Stimulated activated naive CD8-positive, alpha-beta T cell treated with anti-CD3 and anti-CD28 coated beads, Interleukin-15, amount 100 ng/mL, for 72 hours (primary cell): ENCODE results near the gene MGLL.

Source experiments
- ATAC-seq: fragments of 150-1000 bp; cut with Tn5 transposase; 2 replicates; pipeline ENCODE4 v1.10.0; 2021; ENCODE audit warnings: mild to moderate bottlenecking, moderate library complexity
- DNase-seq, 2 donors: peaks; one replicate each; pipeline ENCODE4 v3.0.0; 2021 to 2022
- H3K27ac Mint-ChIP-seq, 2 donors: one replicate each; pipeline ENCODE4 v1.8.0; 2022; ENCODE audit warnings: mild to moderate bottlenecking in 2 of 2, mixed read lengths in 2 of 2, moderate library complexity in 2 of 2
- H3K27me3 Mint-ChIP-seq: one replicate; pipeline ENCODE4 v1.8.0; 2022; ENCODE audit warnings: mixed read lengths
- H3K4me1 Mint-ChIP-seq: one replicate; pipeline ENCODE4 v1.8.0; 2022; ENCODE audit warnings: mild to moderate bottlenecking, mixed read lengths
- H3K4me3 Mint-ChIP-seq, 2 donors: one replicate each; pipeline ENCODE4 v1.8.0; 2022; ENCODE audit warnings: mild to moderate bottlenecking in 2 of 2, mixed read lengths in 2 of 2, moderate library complexity in 1 of 2
- H3K9me3 Mint-ChIP-seq, 2 donors: one replicate each; pipeline ENCODE4 v1.8.0; 2022; ENCODE audit warnings: mixed read lengths in 2 of 2

MGLL gene

DNA sequence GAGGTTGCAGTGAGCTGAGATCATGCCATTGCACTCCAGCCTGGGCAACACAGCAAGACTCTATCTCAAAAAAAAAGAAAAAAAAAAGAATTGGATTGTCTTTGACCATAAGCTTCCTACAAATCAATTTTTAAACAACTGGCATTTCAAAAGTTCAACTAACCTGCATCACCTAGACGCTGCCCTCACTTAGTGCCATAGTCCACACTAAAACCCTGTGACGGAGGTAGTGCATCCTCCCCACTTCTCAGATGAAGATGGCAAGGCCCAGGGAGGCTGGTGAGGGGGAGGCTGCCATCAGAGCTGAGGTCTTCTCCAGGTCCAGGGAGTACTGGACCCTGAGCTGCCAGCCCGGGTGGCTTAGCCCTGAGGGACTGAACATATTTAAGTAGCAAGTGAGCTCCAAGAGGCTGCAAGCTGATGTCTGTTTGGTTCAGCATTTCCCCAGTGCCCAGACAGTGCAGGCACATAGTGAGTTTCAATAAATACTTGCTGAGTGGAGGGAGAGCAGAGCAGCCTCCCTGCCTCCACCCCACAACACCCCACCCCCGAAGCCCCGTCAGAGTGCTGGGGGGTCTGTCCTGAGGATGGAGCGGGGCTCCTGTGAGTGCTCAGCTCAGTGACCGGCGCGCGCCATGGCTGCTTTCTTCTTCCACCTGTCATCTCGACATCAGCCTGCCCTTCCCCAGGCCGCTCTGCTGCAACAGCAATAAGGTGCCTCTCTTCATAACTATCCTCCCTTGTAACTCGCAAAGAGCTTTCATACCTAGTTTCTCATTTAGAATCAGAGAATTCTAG, 52.8 kb downstream of the MGLL start:
- peaks cover 0 to 13% of the 10 kb centered on the region in 2 donors for H3K9me3 Mint-ChIP-seq
- H3K4me1 Mint-ChIP-seq: peaks cover 10% of the 10 kb centered on the region
- peaks cover 7% of the 10 kb centered on the region for H3K27me3 Mint-ChIP-seq
- ATAC-seq: no peak
- DNase-seq: no peak
- H3K27ac Mint-ChIP-seq: no peak overlapping the region
- no peak overlapping the region for H3K4me3 Mint-ChIP-seq

DNA sequence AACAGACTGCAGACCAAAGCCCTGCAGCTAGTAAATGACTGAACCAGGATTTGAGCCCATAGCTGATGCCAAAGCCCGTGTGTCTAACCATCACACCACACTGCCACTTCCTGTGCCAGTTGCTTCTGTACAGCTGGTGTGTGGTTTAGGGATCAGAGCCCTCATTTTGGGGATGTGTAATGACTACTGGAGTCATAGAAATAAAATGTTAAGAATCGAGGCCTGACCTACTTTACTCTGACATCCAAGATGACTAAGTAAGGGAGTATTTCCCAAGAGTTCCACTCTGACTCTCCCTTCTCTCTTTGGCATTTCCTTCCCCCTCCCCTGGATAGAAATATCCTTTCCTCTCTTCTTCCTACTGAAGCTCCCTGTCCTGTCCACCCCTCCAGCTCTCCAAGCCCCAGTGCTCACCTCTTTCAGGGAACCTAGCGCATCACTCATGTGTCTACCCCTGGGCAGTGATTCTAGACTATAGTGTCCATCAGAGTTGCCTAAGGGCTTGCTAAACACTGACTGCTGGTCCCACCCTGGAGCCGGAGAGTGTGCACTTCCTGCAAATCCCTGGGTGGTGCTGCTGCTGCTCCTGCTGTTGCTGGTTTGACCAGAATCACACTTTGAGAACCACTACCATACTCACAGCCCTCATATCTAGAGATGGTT, 53.8 kb downstream of the MGLL start:
- no peak overlapping the region for H3K4me3 Mint-ChIP-seq
- peak overlapping the region in 1 of 2 donors; percentile 66 for H3K27ac Mint-ChIP-seq
- H3K27me3 Mint-ChIP-seq: peaks cover 7% of the 10 kb centered on the region
- DNase-seq (no peak), ATAC-seq (no peak)
- peaks cover 17% of the 10 kb centered on the region for H3K4me1 Mint-ChIP-seq
- peaks cover 0 to 13% of the 10 kb centered on the region in 2 donors for H3K9me3 Mint-ChIP-seq

DNA sequence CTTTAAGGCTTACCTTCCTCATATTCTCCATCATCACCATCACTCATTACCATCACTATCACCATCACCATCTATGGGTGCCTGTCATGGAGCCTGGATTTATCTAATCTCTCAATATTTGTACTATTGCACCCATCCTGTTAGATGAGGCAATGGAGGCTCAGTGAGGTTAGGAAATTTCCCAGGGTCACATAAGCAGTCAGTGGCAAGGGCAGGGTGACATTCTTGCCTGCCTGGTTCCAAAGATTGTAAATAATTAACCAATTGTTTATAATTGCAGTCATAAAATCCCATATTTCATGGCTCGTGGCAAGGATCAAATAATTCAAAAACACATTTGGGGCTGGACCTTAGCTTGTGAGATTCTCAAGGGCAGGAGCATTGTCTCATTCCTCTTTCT, 55.2 kb downstream of the MGLL start:
- no peak for DNase-seq
- no peak for ATAC-seq
- Mint-ChIP-seq H3K4me1 (peaks cover 27% of the 10 kb centered on the region), H3K9me3 (peaks cover 0 to 13% of the 10 kb centered on the region in 2 donors), H3K4me3 (no peak overlapping the region), H3K27ac (no peak overlapping the region), H3K27me3 (peaks cover 16% of the 10 kb centered on the region)

DNA sequence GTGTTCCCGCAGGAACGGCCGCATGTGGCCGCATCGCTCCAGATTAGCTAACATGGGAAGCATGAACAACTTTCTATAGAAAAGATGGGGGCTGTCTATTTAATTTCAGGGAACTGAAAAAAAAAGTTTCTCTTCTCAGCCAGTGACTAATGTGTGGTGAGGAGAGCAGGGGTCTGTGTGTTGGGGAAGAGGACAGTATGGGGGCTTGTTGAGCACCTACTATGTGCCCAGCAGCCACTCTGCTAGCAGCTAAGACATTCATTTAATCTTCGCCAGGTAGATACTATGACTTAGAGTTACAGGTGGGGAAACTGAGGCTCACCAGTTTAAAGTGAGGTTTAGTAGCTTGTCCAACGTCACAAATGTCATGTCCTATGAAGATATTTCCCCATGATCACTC, 56.6 kb downstream of the MGLL start:
- H3K27ac Mint-ChIP-seq: no peak overlapping the region

DNA sequence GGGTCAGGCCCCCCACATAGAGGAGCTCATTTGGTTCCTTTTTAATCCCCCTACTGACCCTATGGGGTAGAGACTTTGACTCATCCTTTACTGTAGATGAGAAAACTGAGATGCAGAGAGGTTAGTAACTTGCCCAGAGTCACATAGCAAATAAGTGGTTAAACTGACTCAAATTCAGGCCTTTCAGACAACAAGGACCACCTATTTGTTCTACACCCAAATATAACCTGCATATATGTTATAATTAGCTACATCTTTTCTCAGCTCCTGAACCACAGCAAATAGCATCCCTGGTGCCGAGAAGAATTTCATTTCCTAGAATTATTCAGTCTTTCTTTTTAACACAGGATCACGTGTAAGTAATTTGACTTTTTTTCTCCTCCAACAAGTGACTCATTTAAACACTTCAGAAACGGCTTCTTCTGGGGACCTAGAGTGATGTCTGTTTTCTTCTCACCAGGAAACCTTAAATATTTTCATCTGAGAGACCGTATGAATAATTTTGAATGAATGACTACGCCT, 57.4 kb downstream of the MGLL start:
- DNase-seq: no peak
- Mint-ChIP-seq H3K4me1 (peaks cover 35% of the 10 kb centered on the region), H3K9me3 (peaks cover 0 to 13% of the 10 kb centered on the region in 2 donors), H3K4me3 (no peak overlapping the region), H3K27me3 (peaks cover 20% of the 10 kb centered on the region), H3K27ac (no peak overlapping the region)
- ATAC-seq: no peak

More for the DNA sequence above, 56.6 kb downstream of the MGLL start:
- Mint-ChIP-seq H3K4me3 (no peak overlapping the region), H3K4me1 (peaks cover 35% of the 10 kb centered on the region), H3K27me3 (peaks cover 20% of the 10 kb centered on the region), H3K9me3 (peaks cover 0 to 13% of the 10 kb centered on the region in 2 donors)
- ATAC-seq (no peak), DNase-seq (no peak)

DNA sequence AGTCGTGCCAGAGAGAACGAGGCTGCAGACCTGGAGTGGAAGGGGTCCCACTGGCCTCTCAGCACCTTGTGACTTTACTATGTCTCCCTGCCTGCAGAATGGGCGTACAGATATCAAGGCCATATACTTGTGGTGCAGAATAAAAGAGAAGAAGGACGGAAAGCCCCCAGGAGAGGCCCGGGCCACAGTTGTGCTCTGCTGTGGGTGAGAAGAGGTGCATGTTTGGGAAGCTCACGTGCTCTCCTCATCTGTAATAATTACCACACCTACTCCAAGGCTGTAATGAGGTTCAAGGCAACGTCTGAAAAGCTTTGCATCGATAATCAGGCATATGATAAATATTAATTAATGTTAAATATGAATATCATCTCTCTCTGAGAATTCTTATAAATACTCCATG, 58.0 kb downstream of the MGLL start:
- H3K27me3 Mint-ChIP-seq: peaks cover 20% of the 10 kb centered on the region
- DNase-seq: no peak
- no peak for ATAC-seq

DNA sequence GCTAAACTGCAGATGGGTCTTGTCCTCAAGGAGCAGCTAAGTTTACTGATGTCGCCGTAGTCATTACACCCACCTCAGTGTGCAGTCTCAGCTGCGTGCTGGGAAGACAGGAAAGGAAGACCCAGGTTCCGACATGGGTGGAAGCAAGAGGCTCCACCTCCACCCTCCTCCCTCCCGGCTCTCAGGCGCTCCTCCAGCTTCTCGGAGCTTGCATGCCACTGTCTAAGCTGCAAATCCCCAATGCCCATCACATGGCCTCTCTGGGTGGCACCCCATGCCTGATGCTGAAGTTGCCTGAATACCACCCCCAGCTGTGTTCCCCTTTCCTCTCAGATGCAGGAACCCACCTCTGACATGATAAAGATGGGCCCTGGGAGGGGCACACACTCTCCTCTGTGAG, 58.5 kb downstream of the MGLL start:
- H3K27ac Mint-ChIP-seq: no peak overlapping the region
- peaks cover 18% of the 10 kb centered on the region for H3K27me3 Mint-ChIP-seq
- no peak for DNase-seq
- no peak for ATAC-seq
- no peak overlapping the region for H3K4me3 Mint-ChIP-seq
- H3K4me1 Mint-ChIP-seq: peaks cover 35% of the 10 kb centered on the region
- H3K9me3 Mint-ChIP-seq: peaks cover 0 to 12% of the 10 kb centered on the region in 2 donors

More for the DNA sequence above, 58.0 kb downstream of the MGLL start:
- no peak overlapping the region for H3K27ac Mint-ChIP-seq
- peaks cover 35% of the 10 kb centered on the region for H3K4me1 Mint-ChIP-seq
- no peak overlapping the region for H3K4me3 Mint-ChIP-seq
- peaks cover 0 to 13% of the 10 kb centered on the region in 2 donors for H3K9me3 Mint-ChIP-seq

DNA sequence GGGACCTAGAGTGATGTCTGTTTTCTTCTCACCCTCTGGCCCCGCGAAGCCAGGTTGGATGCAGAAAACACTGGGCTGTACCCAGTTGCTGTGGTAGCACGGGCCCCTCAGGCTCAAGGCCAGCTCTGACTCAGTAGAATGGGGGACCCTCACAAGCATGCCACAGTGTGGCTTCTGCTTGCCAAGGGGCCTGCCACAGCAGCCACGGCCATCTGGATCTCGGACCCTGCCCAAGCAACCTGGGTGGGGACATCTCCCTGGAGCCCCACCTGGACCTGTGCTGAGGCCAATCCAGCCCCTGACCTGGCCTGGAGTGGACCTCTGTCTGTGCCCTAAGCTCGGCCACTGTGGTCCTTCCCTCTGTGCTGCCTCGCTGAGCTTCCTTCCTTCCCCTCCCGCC, 59.0 kb downstream of the MGLL start:
- peaks cover 14% of the 10 kb centered on the region for H3K27me3 Mint-ChIP-seq
- H3K27ac Mint-ChIP-seq: no peak overlapping the region
- ATAC-seq (no peak), DNase-seq (no peak)
- peaks cover 0 to 7% of the 10 kb centered on the region in 2 donors for H3K9me3 Mint-ChIP-seq
- peaks cover 35% of the 10 kb centered on the region for H3K4me1 Mint-ChIP-seq
- H3K4me3 Mint-ChIP-seq: no peak overlapping the region

DNA sequence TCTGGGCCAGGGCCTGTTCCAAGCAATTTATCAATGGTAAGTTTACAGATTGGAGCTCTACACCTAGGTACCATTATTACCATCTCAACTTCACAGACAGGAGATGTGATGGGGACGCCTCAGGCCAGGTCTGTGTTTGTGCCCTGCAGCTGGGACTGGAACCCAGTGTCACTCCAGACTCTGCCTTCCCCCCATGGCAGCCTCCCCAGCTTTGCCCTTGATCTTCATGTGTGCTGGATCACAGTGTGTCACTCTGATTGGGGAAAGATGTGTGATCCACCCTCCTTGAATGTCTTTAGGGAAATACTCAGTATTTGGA, 59.6 kb downstream of the MGLL start:
- H3K4me3 Mint-ChIP-seq: no peak overlapping the region

DNA sequence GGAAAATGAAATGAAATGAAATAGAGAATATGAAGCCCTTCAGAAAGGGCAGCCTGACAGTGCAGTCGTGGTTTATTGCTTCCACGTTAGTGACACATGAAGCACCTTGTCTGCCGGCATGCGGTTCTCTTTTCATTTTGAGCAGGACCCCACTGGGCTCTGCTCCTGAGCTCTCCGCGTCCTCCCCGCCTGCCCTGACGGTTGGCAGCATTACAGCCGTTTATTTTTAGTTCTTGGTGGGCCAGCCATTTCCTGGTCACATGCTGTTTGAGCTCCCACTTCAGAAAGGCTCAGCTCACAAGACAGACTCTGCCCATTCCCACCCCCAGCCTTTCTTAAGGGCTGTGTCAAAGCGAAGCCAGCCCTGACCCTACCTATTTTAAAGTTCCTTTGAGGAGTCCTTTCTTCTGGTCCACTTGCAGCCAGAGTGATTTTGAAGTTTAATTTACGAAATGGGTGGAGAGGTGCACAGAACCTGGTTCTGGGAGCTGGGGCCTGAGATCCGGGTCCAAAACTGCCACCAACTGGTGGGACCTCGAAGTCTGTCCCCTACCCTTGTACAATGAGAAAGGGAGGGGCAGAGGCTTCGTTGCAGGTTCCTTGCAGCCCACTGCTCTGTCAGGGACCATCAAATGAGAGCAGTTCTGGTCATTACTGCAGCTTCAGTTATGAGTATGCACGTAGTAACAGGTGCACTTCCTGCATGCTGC, 60.1 kb downstream of the MGLL start:
- peaks cover 13% of the 10 kb centered on the region for H3K27me3 Mint-ChIP-seq
- no peaks in the 10 kb centered on the region for H3K9me3 Mint-ChIP-seq
- peak overlapping the region in 1 of 2 donors; percentile 70 for H3K4me3 Mint-ChIP-seq
- H3K27ac Mint-ChIP-seq: peak overlapping the region; percentile 64 to 92
- H3K4me1 Mint-ChIP-seq: peaks cover 35% of the 10 kb centered on the region
- ATAC-seq: peak; percentile 82
- DNase-seq: no peak

More for the DNA sequence above, 59.6 kb downstream of the MGLL start:
- peaks cover 35% of the 10 kb centered on the region for H3K4me1 Mint-ChIP-seq
- H3K27me3 Mint-ChIP-seq: peaks cover 13% of the 10 kb centered on the region
- DNase-seq (no peak), ATAC-seq (no peak)
- peaks cover 0 to under 1% of the 10 kb centered on the region in 2 donors for H3K9me3 Mint-ChIP-seq
- no peak overlapping the region for H3K27ac Mint-ChIP-seq

DNA sequence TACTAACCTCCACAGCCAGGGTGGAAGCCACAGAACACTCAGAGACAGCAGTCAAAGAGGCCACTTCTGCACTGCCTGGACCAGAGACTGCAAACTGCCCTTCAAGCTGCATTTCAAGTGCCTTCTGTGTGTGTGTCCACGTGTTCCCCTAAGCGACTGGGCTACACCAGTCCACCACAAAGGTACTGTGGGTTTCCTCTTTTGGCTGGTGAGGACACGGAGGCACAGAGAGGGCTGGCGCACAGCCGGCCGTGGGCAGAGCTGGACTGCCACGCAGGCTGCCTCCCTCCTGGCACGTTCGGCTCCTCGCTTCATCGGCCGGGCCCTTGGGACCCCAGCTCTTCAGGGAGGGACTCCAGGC, 60.9 kb downstream of the MGLL start:
- no peak for ATAC-seq
- Mint-ChIP-seq H3K4me1 (peaks cover 38% of the 10 kb centered on the region), H3K27me3 (peaks cover 13% of the 10 kb centered on the region), H3K27ac (no peak overlapping the region), H3K9me3 (no peaks in the 10 kb centered on the region), H3K4me3 (no peak overlapping the region)
- DNase-seq: no peak

DNA sequence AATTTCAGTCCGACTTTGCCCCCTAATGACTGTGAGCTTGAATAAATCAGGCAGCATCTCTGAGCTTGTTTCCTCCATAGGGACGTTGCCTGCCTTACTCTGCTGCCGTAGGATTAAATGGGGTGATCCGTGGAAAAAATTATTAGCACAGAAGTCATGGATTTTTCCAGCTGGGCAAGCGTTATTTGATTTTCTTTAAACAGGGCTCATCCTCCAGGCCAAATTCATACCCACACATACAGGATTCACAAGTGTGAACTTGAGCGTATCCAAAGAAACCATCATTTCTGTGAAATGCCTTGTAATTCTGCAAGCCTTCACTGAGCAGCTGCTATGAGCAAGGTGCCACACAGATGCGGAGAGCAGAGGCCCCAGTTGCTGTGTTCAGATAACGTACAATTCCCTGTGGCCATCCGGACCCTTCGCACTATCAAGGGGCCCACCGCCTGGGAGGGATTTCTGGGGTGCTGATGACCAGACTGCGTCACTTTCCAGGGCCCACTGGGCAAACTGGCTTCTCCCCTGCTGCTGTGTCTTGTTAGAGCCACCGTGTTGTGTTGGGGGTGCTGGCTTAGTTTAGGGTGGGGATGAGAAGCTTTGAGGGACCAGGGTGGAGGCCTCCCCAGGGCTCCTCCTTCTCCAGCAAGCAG, 61.4 kb downstream of the MGLL start:
- DNase-seq (no peak), ATAC-seq (no peak)
- Mint-ChIP-seq H3K4me3 (no peak overlapping the region), H3K27me3 (peaks cover 13% of the 10 kb centered on the region), H3K27ac (no peak overlapping the region), H3K4me1 (peaks cover 43% of the 10 kb centered on the region), H3K9me3 (no peaks in the 10 kb centered on the region)

DNA sequence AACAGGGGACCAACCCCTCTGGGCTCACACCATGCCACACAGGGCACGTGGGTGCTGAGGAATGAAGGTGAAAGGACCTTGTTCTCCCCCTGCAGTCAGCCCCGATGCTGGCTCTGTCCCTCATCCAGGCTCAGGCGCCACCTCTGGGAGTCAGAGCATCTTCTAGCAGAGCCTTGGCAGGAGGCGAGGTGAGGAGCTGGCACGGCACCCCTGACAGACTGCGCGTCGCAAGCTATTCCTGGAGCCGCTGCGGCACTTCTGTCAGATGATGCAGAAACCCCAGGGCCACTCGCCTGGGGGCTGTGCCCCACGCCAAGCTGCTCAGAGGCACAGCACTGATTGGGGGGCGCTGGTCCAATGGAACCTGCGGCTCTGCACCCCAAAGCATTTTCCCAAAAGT, 62.0 kb downstream of the MGLL start:
- no peak for ATAC-seq
- H3K27ac Mint-ChIP-seq: no peak overlapping the region
- no peak overlapping the region for H3K4me3 Mint-ChIP-seq
- peaks cover 44% of the 10 kb centered on the region for H3K4me1 Mint-ChIP-seq
- peaks cover 13% of the 10 kb centered on the region for H3K27me3 Mint-ChIP-seq
- no peaks in the 10 kb centered on the region for H3K9me3 Mint-ChIP-seq
- DNase-seq: no peak

DNA sequence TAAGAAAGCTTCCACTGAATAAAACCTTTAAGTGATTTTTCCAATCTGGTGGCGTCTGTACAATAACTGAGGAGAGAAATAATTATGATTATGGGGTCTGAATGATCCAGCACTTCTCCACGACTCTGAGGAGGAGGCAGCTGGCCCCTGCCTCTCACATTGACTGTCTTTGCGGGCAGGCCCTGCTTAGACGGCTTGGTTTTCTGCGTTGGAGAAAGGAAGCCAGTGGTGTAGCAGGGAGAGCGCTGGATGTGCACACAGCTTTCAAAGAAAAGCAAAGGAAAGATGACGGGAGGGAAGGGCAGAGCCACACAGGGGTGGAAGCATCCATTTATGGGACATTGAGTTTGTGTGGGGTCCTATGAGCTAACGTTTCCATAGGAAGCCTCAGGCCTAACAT, 62.5 kb downstream of the MGLL start:
- H3K4me1 Mint-ChIP-seq: peaks cover 44% of the 10 kb centered on the region
- no peak overlapping the region for H3K4me3 Mint-ChIP-seq
- H3K27me3 Mint-ChIP-seq: peaks cover 13% of the 10 kb centered on the region
- no peaks in the 10 kb centered on the region for H3K9me3 Mint-ChIP-seq
- H3K27ac Mint-ChIP-seq: no peak overlapping the region
- ATAC-seq (no peak), DNase-seq (no peak)

DNA sequence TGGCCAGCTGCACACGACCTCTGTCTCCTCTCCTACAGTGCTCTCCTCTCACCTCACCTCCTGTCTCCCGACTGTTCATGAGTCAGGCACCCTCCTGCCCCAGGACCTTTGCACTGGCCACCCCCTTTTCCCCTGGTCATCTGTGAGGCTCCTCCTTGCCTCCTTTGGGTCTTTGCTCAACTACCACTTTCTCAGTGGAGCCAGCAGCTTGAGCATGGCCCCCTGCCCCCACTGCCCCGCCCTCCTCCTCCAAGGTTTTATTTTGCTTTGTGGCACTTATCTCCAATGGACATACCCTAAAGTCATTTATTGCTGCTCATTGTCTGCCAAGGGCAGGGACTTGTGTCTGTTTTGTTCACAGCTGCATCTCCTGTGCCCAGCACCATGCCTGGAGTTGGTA, 64.3 kb downstream of the MGLL start:
- ATAC-seq (no peak), DNase-seq (no peak)
- Mint-ChIP-seq H3K27ac (no peak overlapping the region), H3K4me3 (no peak overlapping the region), H3K9me3 (no peaks in the 10 kb centered on the region), H3K4me1 (peaks cover 47% of the 10 kb centered on the region), H3K27me3 (peaks cover 18% of the 10 kb centered on the region)
